Measurements from ENCODE around the gene NFIA.

The NFIA gene

GRCh38 chr1:61162520-61163258 is 80.3 kb downstream of the NFIA start:
- Histone ChIP-seq H2AFZ (ENCODE audit: low read length) (no peak overlapping the region), H3K14ac (ENCODE audit: low read length) (no peak overlapping the region), H2BK120ac (ENCODE audit: low read depth, low read length) (no peak overlapping the region), H2BK15ac (ENCODE audit: low read length) (no peak overlapping the region), H4K91ac (ENCODE audit: low read depth, low read length, poor library complexity) (no peak overlapping the region), H3K27ac (replicated peaks; ENCODE audit: low read length) (no peak overlapping the region), H2BK5ac (ENCODE audit: low read length) (no peak overlapping the region), H3K9ac (ENCODE audit: low read depth, low read length, poor library complexity) (no peak overlapping the region), H3K4me3 (ENCODE audit: low read length in 2 of 2) (no peak overlapping the region), H3K27me3 (ENCODE audit: control insufficient read depth in 3 of 3, insufficient read depth in 3 of 3, low read depth in 1 of 3, low read length in 3 of 3) (no peaks in the 10 kb centered on the region), H3K36me3 (replicated peaks in 1 of 2; ENCODE audit: control insufficient read depth in 2 of 2, insufficient read depth in 2 of 2, low read length in 2 of 2) (no peaks in the 10 kb centered on the region), H3K9me3 (replicated peaks in 1 of 2; ENCODE audit: control insufficient read depth in 2 of 2, insufficient read depth in 1 of 2, low read depth in 1 of 2, low read length in 2 of 2) (no peaks in the 10 kb centered on the region), H3K79me1 (ENCODE audit: low read depth, low read length) (no peaks in the 10 kb centered on the region), H3K23ac (ENCODE audit: low read depth, low read length, poor library complexity) (no peak overlapping the region), H3K4ac (ENCODE audit: low read length) (no peak overlapping the region), H2AK5ac (ENCODE audit: low read depth, low read length) (no peak overlapping the region), H3K18ac (ENCODE audit: low read length) (no peak overlapping the region), H3K4me1 (ENCODE audit: control insufficient read depth in 2 of 2, insufficient read depth in 1 of 2, low read depth in 1 of 2, low read length in 2 of 2) (no peaks in the 10 kb centered on the region), H4K8ac (ENCODE audit: low read depth, low read length) (no peak overlapping the region), H3K4me2 (ENCODE audit: insufficient read depth, low read length, poor library complexity, severe bottlenecking) (no peak overlapping the region), H2BK12ac (ENCODE audit: low read length) (no peak overlapping the region)
- no peak for DNase-seq (ENCODE audit: low spot score)
- no CpG with 5 or more reads among the region's 4 CpGs for WGBS, 2 donors (ENCODE audit: extremely low coverage in 2 of 2, insufficient read length in 2 of 2, insufficient replicate concordance in 1 of 2)

GRCh38 chr1:61163355-61163754 is 81.0 kb downstream of the NFIA start:
- Histone ChIP-seq H2BK5ac (ENCODE audit: low read length) (no peak overlapping the region), H3K79me1 (ENCODE audit: low read depth, low read length) (no peaks in the 10 kb centered on the region), H3K23ac (ENCODE audit: low read depth, low read length, poor library complexity) (no peak overlapping the region), H3K9me3 (replicated peaks in 1 of 2; ENCODE audit: control insufficient read depth in 2 of 2, insufficient read depth in 1 of 2, low read depth in 1 of 2, low read length in 2 of 2) (no peaks in the 10 kb centered on the region), H3K4me3 (ENCODE audit: low read length in 2 of 2) (no peak overlapping the region), H4K8ac (ENCODE audit: low read depth, low read length) (no peak overlapping the region), H4K91ac (ENCODE audit: low read depth, low read length, poor library complexity) (no peak overlapping the region), H3K18ac (ENCODE audit: low read length) (no peak overlapping the region), H2BK120ac (ENCODE audit: low read depth, low read length) (no peak overlapping the region), H2BK12ac (ENCODE audit: low read length) (no peak overlapping the region), H3K14ac (ENCODE audit: low read length) (no peak overlapping the region), H2AK5ac (ENCODE audit: low read depth, low read length) (no peak overlapping the region), H3K27me3 (ENCODE audit: control insufficient read depth in 3 of 3, insufficient read depth in 3 of 3, low read depth in 1 of 3, low read length in 3 of 3) (no peaks in the 10 kb centered on the region), H3K4me1 (ENCODE audit: control insufficient read depth in 2 of 2, insufficient read depth in 1 of 2, low read depth in 1 of 2, low read length in 2 of 2) (no peaks in the 10 kb centered on the region), H3K4me2 (ENCODE audit: insufficient read depth, low read length, poor library complexity, severe bottlenecking) (no peak overlapping the region), H2AFZ (ENCODE audit: low read length) (no peak overlapping the region), H3K4ac (ENCODE audit: low read length) (no peak overlapping the region), H3K36me3 (replicated peaks in 1 of 2; ENCODE audit: control insufficient read depth in 2 of 2, insufficient read depth in 2 of 2, low read length in 2 of 2) (no peaks in the 10 kb centered on the region), H3K9ac (ENCODE audit: low read depth, low read length, poor library complexity) (no peak overlapping the region), H3K27ac (replicated peaks; ENCODE audit: low read length) (no peak overlapping the region), H2BK15ac (ENCODE audit: low read length) (no peak overlapping the region)
- DNase-seq (ENCODE audit: low spot score): no peak
- WGBS, 2 donors (ENCODE audit: extremely low coverage in 2 of 2, insufficient read length in 2 of 2, insufficient replicate concordance in 1 of 2): no CpG with 5 or more reads among the region's 1 CpG

DNA sequence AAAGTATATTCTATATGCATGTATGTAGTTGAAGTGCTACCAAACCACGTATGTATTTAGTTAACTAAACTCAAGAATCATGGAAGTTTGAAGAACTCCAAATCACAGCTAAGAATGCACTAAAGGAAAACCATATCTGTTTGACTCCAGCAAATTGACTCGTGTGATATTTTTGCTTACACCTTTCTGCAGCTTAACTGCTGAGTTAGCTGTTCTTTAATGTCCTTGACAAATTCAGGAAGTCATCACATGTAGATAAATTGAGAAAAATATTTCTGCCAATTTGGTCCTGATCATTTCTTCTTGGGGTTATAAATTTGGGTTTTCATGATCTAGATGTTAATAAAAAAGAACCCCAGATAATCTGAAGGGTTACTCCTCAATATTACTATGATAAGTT is 83.0 kb downstream of the NFIA start:
- Histone ChIP-seq H3K79me1 (ENCODE audit: low read depth, low read length) (no peaks in the 10 kb centered on the region), H3K23ac (ENCODE audit: low read depth, low read length, poor library complexity) (no peak overlapping the region), H2AFZ (ENCODE audit: low read length) (no peak overlapping the region), H3K4me3 (ENCODE audit: low read length in 2 of 2) (no peak overlapping the region), H3K27me3 (ENCODE audit: control insufficient read depth in 3 of 3, insufficient read depth in 3 of 3, low read depth in 1 of 3, low read length in 3 of 3) (no peaks in the 10 kb centered on the region), H2BK120ac (ENCODE audit: low read depth, low read length) (no peak overlapping the region), H3K36me3 (replicated peaks in 1 of 2; ENCODE audit: control insufficient read depth in 2 of 2, insufficient read depth in 2 of 2, low read length in 2 of 2) (no peaks in the 10 kb centered on the region), H4K8ac (ENCODE audit: low read depth, low read length) (no peak overlapping the region), H3K27ac (replicated peaks; ENCODE audit: low read length) (no peak overlapping the region), H2BK15ac (ENCODE audit: low read length) (no peak overlapping the region), H3K4me2 (ENCODE audit: insufficient read depth, low read length, poor library complexity, severe bottlenecking) (no peak overlapping the region), H3K4ac (ENCODE audit: low read length) (no peak overlapping the region), H2BK12ac (ENCODE audit: low read length) (no peak overlapping the region), H2BK5ac (ENCODE audit: low read length) (no peak overlapping the region), H3K14ac (ENCODE audit: low read length) (no peak overlapping the region), H2AK5ac (ENCODE audit: low read depth, low read length) (no peak overlapping the region), H3K9me3 (replicated peaks in 1 of 2; ENCODE audit: control insufficient read depth in 2 of 2, insufficient read depth in 1 of 2, low read depth in 1 of 2, low read length in 2 of 2) (no peaks in the 10 kb centered on the region), H3K4me1 (ENCODE audit: control insufficient read depth in 2 of 2, insufficient read depth in 1 of 2, low read depth in 1 of 2, low read length in 2 of 2) (no peaks in the 10 kb centered on the region), H3K9ac (ENCODE audit: low read depth, low read length, poor library complexity) (no peak overlapping the region), H3K18ac (ENCODE audit: low read length) (no peak overlapping the region), H4K91ac (ENCODE audit: low read depth, low read length, poor library complexity) (no peak overlapping the region)
- WGBS, 2 donors (ENCODE audit: extremely low coverage in 2 of 2, insufficient read length in 2 of 2, insufficient replicate concordance in 1 of 2): no CpG with 5 or more reads among the region's 2 CpGs
- DNase-seq (ENCODE audit: low spot score): no peak

GRCh38 chr1:61167309-61167708 is 84.9 kb downstream of the NFIA start:
- Histone ChIP-seq H4K91ac (ENCODE audit: low read depth, low read length, poor library complexity) (no peak overlapping the region), H2BK120ac (ENCODE audit: low read depth, low read length) (no peak overlapping the region), H3K4ac (ENCODE audit: low read length) (no peak overlapping the region), H3K23ac (ENCODE audit: low read depth, low read length, poor library complexity) (no peak overlapping the region), H2BK5ac (ENCODE audit: low read length) (no peak overlapping the region), H2BK15ac (ENCODE audit: low read length) (no peak overlapping the region), H3K4me3 (ENCODE audit: low read length in 2 of 2) (no peak overlapping the region), H4K8ac (ENCODE audit: low read depth, low read length) (no peak overlapping the region), H2AFZ (ENCODE audit: low read length) (no peak overlapping the region), H3K79me1 (ENCODE audit: low read depth, low read length) (no peaks in the 10 kb centered on the region), H3K4me2 (ENCODE audit: insufficient read depth, low read length, poor library complexity, severe bottlenecking) (no peak overlapping the region), H3K18ac (ENCODE audit: low read length) (no peak overlapping the region), H3K9ac (ENCODE audit: low read depth, low read length, poor library complexity) (no peak overlapping the region), H2BK12ac (ENCODE audit: low read length) (no peak overlapping the region), H3K9me3 (replicated peaks in 1 of 2; ENCODE audit: control insufficient read depth in 2 of 2, insufficient read depth in 1 of 2, low read depth in 1 of 2, low read length in 2 of 2) (no peaks in the 10 kb centered on the region), H3K27me3 (ENCODE audit: control insufficient read depth in 3 of 3, insufficient read depth in 3 of 3, low read depth in 1 of 3, low read length in 3 of 3) (no peaks in the 10 kb centered on the region), H3K36me3 (replicated peaks in 1 of 2; ENCODE audit: control insufficient read depth in 2 of 2, insufficient read depth in 2 of 2, low read length in 2 of 2) (no peaks in the 10 kb centered on the region), H3K14ac (ENCODE audit: low read length) (no peak overlapping the region), H3K27ac (replicated peaks; ENCODE audit: low read length) (no peak overlapping the region), H3K4me1 (ENCODE audit: control insufficient read depth in 2 of 2, insufficient read depth in 1 of 2, low read depth in 1 of 2, low read length in 2 of 2) (no peaks in the 10 kb centered on the region), H2AK5ac (ENCODE audit: low read depth, low read length) (no peak overlapping the region)
- DNase-seq (ENCODE audit: low spot score): no peak
- WGBS, 2 donors (ENCODE audit: extremely low coverage in 2 of 2, insufficient read length in 2 of 2, insufficient replicate concordance in 1 of 2): no CpG with 5 or more reads among the region's 1 CpG
